Lower leg skin (tissue), 4 donors: Measurements from ENCODE around the gene PROSER3. TPM values are rescaled to one million over a fixed set of nuclear protein-coding genes. Genes with fewer than 3 reads are reported as not detected.
"Not testable (repeated sequence)": the region's sequence is repeated elsewhere in the genome, so short reads cannot be mapped to it uniquely, and the experiment has no call there.

Experiments
- DNase-seq, 2 donors: peaks; one replicate each; pipeline ENCODE4 v3.0.0-alpha.2; 2019; ENCODE audit warnings: low spot score in 2 of 2
- H3K4me3 ChIP-seq: fragments of 200-600 bp; sonication (generic); 2 replicates; pipeline ENCODE4 v1.5.1; 2017; ENCODE audit warnings: mild to moderate bottlenecking, low read depth; ENCODE audit not compliant: poor library complexity, severe bottlenecking
- POLR2A ChIP-seq, 2 donors: fragments of 450-650 bp; IDR thresholded peaks; one replicate each; pipeline ENCODE4 v1.6.1; 2016 to 2017; ENCODE audit warnings: antibody characterized with exemption in 2 of 2, mild to moderate bottlenecking in 1 of 2, moderate library complexity in 1 of 2
- WGBS, 2 donors: methylation state at CpG; one replicate each; pipeline ENCODE4 v1.1.5; 2018; 5-methylcytosine and 5-hydroxymethylcytosine counted together
- intact Hi-C: fragments of 100-400 bp; cut with DNase I; formaldehyde crosslinking; loops from one replicate; pipeline ENCODE4 v1.15.0; 2023; ENCODE audit warnings: low total_unique reads
- total RNA-seq, 4 donors: library from RNA; depleted of rRNA; stranded (reverse); fragments of >200 nt; gene quantifications; one replicate each; pipeline ENCODE4 v1.1.0, GENCODE V29; 2016
- TF ChIP-seq, protein P1 (sequence below), 3 donors: fragments of 450-650 bp; IDR thresholded peaks; one replicate each; pipeline ENCODE4 v1.5.1; 2016; ENCODE audit warnings: antibody characterized with exemption in 3 of 3, mild to moderate bottlenecking in 3 of 3, moderate library complexity in 2 of 3

The PROSER3 gene
- total RNA-seq, 4 donors from 2014 or later: 9.2 to 20.4 (median 12.9) TPM

DNA sequence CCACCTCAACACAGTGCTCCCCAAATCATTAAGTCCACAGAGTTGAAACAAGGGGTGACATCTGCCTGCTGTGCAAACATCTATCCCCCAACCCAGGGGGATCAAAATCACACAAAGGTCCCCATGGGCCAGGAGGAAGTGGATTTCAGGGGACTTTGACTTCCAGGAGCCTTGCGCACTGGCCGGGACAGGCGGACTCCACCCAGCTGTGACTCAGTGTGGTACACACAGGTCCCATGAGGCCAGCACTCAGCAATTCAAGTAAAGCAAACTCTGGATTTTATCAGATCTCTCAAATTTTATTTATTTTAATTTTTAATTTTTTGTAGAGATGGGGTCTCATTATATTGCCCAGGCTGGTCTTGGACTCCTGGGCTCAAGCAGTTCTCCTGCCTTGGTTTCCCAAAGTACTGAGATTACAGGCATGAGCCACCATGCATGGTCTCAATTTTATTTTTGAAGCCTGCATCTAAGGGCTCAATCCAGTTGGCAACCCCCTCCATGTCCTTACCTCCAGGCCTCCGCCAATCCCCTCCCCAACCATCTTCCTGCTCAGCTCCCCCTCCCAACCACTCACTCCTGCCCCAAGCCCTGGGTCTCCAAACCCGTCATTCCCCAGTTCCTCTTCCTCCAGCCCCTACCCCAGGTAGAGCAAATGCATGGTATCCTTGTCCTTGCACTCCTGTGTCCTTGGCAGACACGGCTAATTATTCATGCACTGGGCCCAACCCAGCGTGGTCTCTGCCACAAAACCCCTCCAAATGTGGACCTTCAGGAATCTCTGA lies 35.6 kb downstream of the PROSER3 start:
- WGBS, 2 donors: 60 to 64% methylated on average over 7 of the region's 7 CpGs
- intact Hi-C loops: loop anchor here (5.0 kb wide), 1 partner anchor 604 kb away; no protein-coding TSS in a partner anchor
- H3K4me3 ChIP-seq: no peak overlapping the region
- TF ChIP-seq, protein P1, sequence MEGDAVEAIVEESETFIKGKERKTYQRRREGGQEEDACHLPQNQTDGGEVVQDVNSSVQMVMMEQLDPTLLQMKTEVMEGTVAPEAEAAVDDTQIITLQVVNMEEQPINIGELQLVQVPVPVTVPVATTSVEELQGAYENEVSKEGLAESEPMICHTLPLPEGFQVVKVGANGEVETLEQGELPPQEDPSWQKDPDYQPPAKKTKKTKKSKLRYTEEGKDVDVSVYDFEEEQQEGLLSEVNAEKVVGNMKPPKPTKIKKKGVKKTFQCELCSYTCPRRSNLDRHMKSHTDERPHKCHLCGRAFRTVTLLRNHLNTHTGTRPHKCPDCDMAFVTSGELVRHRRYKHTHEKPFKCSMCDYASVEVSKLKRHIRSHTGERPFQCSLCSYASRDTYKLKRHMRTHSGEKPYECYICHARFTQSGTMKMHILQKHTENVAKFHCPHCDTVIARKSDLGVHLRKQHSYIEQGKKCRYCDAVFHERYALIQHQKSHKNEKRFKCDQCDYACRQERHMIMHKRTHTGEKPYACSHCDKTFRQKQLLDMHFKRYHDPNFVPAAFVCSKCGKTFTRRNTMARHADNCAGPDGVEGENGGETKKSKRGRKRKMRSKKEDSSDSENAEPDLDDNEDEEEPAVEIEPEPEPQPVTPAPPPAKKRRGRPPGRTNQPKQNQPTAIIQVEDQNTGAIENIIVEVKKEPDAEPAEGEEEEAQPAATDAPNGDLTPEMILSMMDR (IDR thresholded peaks at IDR 0.05): no peak
- no peak for TF ChIP-seq POLR2A (IDR thresholded peaks at IDR 0.05)
- DNase-seq: no peak

DNA sequence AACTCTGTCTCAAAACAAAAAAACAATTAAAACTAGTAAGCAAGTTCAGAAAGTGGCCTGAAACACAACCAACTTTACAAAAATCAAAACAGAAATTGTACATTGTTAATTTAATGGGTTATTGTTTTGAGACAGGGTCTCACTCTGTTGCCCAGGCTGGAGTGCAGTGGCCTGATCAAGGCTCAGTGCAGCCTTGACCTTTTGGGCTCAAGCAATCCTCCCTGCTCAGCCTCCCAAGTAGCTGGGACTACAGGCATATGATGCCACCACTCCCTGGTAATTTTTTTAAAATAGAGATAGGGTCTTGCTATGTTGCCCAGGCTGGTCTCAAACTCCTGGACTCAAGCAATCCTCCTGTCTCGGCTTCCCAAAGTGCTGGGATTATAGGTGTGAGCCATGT lies 37.6 kb downstream of the PROSER3 start:
- WGBS, 2 donors: 75 to 76% methylated on average over 1 of the region's 1 CpG
- intact Hi-C loops, H3K4me3 ChIP-seq, DNase-seq: not testable (repeated sequence)

DNA sequence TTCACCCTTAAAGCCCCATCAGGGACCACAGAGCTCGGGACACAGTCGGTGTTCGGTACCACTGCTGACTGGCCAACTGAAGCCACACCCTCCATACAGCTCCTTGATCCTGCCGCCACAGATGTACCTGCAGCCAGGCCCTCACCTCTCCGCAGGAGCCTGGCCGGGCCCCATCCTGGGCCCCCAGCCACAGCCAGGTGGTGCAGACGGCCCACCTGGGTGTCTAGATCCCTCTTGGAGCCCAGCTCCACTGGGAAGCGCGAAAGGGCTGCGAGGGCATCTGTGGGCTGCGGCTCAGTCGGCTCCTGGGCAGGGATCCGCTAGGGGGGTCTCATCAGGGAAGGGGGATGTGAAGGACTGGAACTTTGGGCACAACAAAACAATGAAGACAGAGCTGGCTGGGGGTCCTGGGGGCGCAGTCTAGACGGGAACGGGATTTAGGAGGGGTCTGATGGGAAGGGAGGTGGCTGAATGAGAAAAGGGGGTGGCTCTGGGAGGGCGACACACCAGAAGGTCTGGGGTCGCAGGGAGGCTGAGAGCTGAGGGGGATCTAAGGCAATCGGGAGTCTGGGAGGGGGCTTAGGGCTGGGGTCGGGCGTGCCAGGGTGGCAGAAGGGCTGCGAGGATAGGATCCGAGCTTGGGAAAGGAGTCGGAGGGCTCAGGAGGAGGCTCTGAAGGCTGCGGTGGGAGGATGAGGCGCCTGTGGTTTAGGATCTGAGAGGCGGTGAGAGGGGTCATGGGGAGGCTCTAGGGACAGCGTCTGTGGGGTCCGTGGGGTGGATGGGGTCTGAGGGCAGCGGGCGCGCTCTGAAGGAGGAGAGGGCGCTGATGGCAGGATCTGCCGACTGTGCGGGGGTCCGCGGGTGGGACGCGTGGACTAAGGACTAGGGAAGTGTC lies 38.9 kb downstream of the PROSER3 start:
- intact Hi-C loops: no loop called here
- no peak overlapping the region for H3K4me3 ChIP-seq
- no peak for TF ChIP-seq POLR2A (IDR thresholded peaks at IDR 0.05)
- TF ChIP-seq, protein P1 (IDR thresholded peaks at IDR 0.05): no peak

DNA sequence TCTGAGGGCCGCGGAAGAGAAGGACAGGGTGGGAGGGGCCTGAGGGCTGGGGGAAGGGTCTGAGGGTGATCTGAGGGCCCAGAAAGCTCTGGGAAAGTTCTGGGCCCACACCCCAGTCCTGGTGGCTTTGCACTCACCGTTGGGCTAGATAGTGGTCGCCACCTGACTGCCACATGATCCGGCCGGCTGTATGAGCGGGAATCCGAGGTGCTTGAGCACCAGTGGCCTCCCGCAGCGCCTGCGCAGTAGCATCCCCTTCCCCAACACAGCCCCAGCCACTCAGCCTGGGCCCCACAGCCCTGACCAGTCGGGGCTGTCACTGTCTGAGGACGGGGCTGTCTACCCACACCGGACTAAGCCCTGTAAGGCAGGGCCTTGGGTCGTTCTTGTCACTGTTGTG lies 39.7 kb downstream of the PROSER3 start:
- WGBS, 2 donors: 4% methylated on average over 15 of the region's 15 CpGs
- intact Hi-C loops: no loop called here
- DNase-seq: no peak
- H3K4me3 ChIP-seq: no peak overlapping the region
- no peak for TF ChIP-seq POLR2A (IDR thresholded peaks at IDR 0.05)
- TF ChIP-seq, protein P1 (IDR thresholded peaks at IDR 0.05): no peak

More for the DNA sequence above, 38.9 kb downstream of the PROSER3 start:
- DNase-seq: no peak
- 14 to 17% methylated on average over 38 to 39 of the region's 39 CpGs for WGBS, 2 donors

DNA sequence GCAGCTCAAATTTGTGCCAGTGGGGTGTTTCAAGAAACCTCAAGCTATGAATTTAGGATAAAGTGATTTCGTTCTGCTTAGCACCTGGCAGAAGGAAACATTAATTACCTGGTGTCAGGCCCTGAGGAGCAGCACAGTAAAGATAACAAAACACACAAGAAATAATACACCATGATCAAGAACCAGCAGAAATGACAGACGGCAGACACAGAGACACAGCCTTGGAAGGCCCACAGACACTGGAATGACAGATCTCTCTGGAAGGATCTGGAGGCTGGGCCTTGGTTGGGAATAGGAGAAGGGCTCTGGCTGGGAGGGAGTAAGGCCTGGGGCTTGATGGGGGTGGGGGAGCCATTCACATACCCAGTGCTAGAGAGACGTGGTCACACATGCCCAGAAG lies 43.9 kb downstream of the PROSER3 start:
- 52 to 56% methylated on average over 3 of the region's 3 CpGs for WGBS, 2 donors
- no peak overlapping the region for H3K4me3 ChIP-seq
- no peak for TF ChIP-seq POLR2A (IDR thresholded peaks at IDR 0.05)
- TF ChIP-seq, protein P1 (IDR thresholded peaks at IDR 0.05): no peak
- no peak for DNase-seq
- intact Hi-C loops: no loop called here

DNA sequence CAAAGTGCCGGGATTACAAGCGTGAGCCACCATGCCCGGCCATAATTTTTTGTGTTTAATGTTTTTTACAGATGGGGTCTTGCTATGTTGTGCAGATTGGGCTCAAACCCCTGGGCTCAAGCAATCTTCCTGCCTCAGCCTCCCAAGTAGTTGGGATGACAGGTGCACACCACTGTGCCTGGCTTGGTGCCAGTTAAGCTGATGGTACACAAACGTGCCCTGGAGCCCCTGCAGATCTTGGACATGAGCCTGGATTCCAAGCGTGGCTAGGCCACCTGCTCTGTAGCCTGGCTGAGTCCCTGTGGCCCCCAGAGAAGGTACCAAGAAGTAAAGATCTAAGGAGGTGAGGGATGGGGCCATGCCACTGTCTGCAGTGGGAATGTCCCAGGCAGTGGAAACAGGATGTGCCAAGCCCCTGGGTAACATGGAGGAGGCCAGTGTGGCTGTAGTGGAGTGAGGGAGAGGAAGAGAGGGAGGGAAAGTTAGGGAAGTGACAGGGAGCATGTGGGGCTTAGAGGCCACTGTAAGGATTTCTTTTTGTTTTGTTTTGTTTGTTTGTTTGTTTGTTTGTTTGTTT lies 47.6 kb downstream of the PROSER3 start:
- intact Hi-C loops: no loop called here
- no peak for TF ChIP-seq POLR2A (IDR thresholded peaks at IDR 0.05)
- TF ChIP-seq, protein P1 (IDR thresholded peaks at IDR 0.05): no peak
- 59 to 63% methylated on average over 5 of the region's 5 CpGs for WGBS, 2 donors
- no peak for DNase-seq
- no peak overlapping the region for H3K4me3 ChIP-seq
